GM19239 (cell line): ENCODE data around the gene SMIM31.

Source experiments
- DNase-seq: peaks from one replicate; pipeline ENCODE4 v3.0.0; 2011; ENCODE audit warnings: low spot score; ENCODE audit not compliant: insufficient read length
- FAIRE-seq: peaks from 2 replicates; lab custom pipeline; 2011; peaks lifted over from hg19 to GRCh38; lab: Jason Lieb, UNC

The SMIM31 gene

DNA sequence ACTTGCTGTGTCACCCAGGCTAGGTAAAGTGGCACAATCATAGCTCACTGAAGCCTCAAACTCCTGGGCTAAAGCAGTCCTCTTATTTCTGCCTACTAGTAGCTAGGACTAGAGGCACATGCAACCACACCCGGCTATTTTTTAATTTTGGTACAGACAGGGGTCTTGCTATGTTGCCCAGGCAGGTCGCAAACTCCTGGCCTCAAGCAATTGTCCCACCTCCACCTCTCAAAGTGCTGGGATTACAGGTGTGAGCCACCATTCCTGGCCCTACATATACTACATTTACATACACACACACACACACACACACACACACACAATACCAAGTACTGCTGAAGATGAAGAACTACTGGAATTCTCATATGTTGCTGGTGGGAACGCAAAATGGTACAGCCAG is 26.9 kb downstream of the SMIM31 start:
- DNase-seq (no peak), FAIRE-seq (no peak)

DNA sequence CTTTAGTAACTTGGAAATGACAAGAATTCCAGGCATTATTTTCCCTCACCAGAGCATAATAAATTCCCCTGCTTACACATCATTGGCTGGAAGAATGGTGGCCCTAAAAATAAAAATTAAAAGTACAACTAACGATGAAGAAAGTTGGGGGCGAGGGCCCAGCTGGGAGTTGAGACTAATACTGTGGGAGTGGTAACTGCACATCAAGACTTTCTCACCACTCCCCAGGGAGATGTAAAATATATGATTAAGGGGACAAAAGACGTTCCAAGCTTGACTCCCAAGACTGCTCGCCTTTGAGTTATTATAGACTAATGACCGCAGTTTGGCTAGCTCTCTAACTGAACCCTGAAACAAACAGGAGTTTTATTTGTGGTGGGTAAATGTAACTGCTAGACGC is 30.0 kb downstream of the SMIM31 start:
- FAIRE-seq (no peak), DNase-seq (no peak)

DNA sequence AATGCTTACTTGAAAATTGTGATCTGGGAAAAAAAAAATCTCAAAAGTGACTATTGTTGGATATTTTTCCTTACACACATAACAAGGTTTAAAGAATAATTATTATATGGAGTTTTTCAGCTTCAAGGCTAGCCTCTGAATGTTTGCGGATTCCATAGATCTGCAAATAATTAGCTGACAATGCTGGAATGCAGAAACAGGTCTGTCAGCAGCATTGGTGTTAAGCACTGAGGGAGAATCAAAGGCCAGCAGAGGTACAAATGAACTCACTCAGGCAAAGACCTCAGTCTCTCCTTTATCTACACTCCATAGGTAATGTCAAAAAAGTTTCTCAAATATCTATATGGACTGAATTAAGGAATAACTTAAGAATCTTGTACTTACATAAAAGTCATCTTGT is 35.1 kb downstream of the SMIM31 start:
- FAIRE-seq: no peak
- no peak for DNase-seq

DNA sequence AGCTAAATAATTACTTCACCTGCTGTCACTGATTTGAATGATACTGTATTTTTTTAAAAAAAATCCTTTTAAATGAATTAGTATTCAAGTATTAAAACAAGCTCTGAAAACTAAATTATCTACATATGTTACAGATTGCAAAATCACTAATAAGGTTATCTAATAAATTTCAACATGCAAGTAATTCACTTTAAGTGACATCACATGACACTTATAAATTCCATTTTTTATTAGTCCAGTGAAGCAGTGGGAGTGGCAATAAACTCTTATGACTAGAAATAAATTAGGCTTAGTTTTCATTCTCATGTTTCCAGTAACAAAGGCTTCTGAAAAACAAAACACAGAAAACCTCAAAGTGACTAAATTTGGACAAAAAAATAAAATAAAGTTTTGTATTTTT is 36.3 kb downstream of the SMIM31 start:
- FAIRE-seq: no peak
- no peak for DNase-seq

DNA sequence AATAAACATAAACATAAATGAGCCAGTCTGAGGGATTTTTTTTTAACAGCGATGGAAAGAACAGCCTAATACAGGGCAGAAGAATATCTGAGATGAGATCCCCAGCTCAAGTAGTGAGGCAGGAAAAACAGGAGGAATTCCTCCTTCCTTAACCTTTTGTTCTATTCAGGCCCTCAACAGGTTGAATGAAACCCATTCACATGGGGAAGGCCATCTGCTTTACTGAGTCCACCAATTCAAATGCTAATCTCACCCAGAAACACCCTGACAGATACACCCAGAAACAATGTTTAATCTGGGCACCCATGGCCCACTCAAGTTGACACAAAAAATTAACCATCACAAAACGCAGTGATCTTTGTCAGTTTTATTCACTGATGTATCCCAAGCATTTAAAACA is 45.5 kb downstream of the SMIM31 start:
- FAIRE-seq (no peak), DNase-seq (no peak)

- DNase-seq: no peak
- no peak for FAIRE-seq
Observed at GRCh38 chr4:164800786-164801185, 46.9 kb downstream of the SMIM31 start.

GRCh38 chr4:164802301-164802901 is 48.5 kb downstream of the SMIM31 start:
- no peak for DNase-seq
- no peak for FAIRE-seq

- no peak for DNase-seq
- no peak for FAIRE-seq
Observed at GRCh38 chr4:164803702-164804101, 49.8 kb downstream of the SMIM31 start.

GRCh38 chr4:164807611-164808010 is 53.7 kb downstream of the SMIM31 start:
- FAIRE-seq: no peak
- no peak for DNase-seq

GRCh38 chr4:164813554-164813953 is 59.6 kb downstream of the SMIM31 start:
- FAIRE-seq (no peak), DNase-seq (no peak)

GRCh38 chr4:164815711-164816110 is 61.8 kb downstream of the SMIM31 start:
- DNase-seq (no peak), FAIRE-seq (no peak)

DNA sequence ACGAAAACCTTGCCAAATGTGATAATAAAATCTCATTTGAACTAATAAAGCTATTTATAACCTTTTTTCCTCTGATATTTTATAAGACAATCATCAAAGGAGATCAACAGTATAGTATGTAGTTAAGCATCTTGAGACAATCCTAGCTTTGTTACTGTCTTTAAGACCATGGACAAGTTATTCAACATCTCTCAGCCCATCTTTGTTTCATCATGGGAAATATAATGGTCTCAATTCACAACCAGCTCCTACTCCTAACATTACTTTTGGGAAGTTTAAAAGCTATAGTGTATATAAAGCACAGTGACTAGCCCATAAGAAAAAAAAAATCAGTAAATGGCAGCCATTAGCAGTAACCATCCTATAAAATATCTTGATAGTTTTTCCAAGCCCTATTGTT is 65.4 kb downstream of the SMIM31 start:
- DNase-seq (no peak), FAIRE-seq (no peak)

DNA sequence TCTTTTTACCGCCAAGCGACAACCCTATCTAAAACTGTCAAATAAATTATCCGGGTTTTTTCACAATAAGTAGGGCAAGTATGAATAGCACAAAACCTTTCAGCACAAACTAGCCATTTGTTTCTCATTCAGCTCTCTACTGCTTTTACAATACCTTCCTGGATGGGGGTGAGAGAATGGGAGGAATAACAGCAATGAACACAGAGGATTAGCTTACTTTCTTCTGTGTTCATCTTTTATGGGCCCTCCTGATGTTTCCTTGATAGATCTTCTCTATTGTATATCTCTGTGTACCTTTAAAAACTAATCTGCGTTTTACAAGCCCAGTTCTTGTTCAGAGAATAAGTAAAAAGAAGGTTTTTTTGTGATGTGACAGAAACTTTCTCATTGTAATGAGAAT is 67.8 kb downstream of the SMIM31 start:
- DNase-seq (no peak), FAIRE-seq (no peak)

GRCh38 chr4:164824581-164824980 is 70.7 kb downstream of the SMIM31 start:
- FAIRE-seq: no peak
- no peak for DNase-seq

DNA sequence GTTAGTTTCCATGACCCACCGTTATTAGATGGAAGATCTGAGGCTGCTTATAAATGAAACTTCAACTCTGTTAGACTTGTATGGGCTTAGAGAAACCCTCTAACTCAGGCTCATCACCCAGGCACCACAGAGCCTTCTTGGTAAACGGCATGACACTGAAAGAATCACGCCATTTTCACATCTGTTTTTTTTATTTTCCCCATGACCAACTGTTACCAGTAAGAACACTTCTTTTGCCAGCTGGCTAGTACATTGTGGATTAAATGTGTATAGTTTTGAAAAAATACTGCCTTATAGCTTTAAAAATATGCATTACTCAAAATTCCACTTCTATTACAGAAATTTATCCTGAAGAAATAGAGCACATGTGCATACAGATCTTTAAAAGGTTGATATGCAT is 75.0 kb downstream of the SMIM31 start:
- FAIRE-seq (no peak), DNase-seq (no peak)

DNA sequence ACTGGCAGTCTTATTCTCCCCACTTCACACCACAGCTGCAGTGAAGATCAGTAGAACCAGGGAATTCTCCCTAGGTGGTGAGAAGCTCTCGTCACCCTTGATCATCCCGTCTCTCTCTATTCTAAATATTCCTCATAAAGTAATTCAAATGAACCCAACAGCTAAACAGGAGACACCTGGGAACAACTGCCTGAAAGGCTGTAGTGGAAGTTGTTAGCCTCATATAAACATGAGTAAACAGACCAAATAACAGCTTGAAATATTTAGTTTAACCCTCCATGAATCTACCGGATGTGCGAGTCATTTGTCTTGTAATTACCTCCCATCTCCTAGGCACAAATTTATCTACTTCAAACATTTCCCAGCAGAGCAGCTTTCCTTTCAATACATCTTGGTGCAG is 92.6 kb downstream of the SMIM31 start:
- DNase-seq (no peak), FAIRE-seq (no peak)

GRCh38 chr4:164847016-164847415 is 93.1 kb downstream of the SMIM31 start:
- FAIRE-seq (no peak), DNase-seq (no peak)

DNA sequence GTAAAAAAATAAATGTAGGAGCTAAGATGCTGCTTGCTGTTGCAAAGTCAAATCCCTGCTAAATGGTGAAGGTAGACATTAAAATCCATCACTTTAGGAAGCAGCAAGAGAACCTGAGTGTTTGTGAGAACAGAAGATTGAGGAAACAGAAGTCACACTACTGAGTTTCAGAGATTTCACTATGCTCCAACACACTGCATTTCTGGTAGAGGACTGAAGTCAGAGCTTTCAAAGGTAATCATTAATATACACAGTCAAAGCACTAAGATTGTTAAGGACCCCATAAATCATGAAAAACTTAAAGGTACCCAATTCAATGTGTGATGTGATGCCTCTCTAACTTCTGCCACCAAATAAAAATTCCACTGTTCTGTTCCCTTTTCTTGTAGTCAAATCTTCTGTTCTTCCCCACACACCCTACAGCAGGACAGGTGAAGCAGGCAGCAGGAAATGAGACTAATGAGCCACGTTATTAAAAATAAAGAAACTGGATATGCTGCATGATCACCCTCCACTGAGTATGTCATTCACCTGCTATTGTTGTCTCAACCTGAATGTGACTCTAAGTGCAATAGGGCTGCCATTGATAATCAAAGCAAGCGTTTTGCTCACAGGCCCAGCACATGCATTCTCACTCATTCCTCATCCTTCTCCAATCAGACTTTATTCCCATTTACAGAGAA is 94.2 kb downstream of the SMIM31 start:
- DNase-seq (no peak), FAIRE-seq (peak; percentile 54)
